AG10803 (cell line): ENCODE data around the gene CYBA.

ENCODE experiments used
- DNase-seq: peaks from one replicate; pipeline ENCODE4 v3.0.0; 2010; ENCODE audit warnings: low read depth
- H3K4me3 ChIP-seq: 2 replicates; pipeline ENCODE4 v1.5.1; 2011; ENCODE audit warnings: mild to moderate bottlenecking, low read length, control low read depth
- TF ChIP-seq, protein P1 (sequence below): conservative IDR thresholded peaks from 2 replicates; pipeline ENCODE4 v1.5.1; 2011; ENCODE audit warnings: mild to moderate bottlenecking, low read length, control low read depth, inconsistent platforms

The CYBA gene

DNA sequence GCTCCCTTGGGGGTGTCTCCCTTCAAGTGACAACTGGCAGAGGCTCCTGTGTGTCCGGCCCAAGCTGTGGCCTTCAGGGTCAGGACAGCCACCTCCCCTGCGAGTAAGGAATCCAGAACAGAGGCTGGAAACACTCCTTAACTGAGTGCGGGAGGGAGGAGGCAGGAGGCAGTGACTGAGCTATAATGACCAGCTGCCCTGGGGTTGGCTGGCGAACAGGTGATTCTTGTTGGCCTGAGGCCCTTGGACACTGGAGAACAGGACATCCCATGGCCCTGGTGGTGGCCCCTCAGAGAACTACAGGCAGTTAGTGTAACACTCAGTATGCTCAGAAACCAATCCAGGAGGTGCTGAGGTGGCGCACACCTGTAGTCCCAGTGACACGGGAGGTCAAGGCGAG, 44.9 kb upstream of the CYBA start:
- no peak for DNase-seq
- TF ChIP-seq, protein P1, sequence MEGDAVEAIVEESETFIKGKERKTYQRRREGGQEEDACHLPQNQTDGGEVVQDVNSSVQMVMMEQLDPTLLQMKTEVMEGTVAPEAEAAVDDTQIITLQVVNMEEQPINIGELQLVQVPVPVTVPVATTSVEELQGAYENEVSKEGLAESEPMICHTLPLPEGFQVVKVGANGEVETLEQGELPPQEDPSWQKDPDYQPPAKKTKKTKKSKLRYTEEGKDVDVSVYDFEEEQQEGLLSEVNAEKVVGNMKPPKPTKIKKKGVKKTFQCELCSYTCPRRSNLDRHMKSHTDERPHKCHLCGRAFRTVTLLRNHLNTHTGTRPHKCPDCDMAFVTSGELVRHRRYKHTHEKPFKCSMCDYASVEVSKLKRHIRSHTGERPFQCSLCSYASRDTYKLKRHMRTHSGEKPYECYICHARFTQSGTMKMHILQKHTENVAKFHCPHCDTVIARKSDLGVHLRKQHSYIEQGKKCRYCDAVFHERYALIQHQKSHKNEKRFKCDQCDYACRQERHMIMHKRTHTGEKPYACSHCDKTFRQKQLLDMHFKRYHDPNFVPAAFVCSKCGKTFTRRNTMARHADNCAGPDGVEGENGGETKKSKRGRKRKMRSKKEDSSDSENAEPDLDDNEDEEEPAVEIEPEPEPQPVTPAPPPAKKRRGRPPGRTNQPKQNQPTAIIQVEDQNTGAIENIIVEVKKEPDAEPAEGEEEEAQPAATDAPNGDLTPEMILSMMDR, result no peak
- no peak overlapping the region for H3K4me3 ChIP-seq

DNA sequence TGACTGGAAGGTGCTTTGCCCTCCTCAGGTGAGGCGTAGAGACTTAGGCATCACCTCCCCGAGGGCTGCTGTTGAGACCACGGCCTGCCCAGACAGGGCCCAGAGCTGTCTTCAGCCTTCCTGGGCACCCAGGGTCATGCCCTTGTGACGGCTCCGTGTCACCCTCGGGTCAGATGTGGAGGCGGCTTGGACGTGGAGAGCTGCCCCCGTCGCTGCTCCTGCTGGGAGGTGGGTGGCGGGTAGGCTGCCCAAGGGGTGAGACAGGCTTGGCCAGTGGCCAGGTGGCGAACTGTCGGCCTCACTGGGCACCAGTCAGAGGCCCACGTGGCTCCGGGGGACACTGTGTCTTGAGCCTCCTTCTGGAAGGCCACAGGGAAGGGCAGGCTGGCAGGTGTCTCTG, 44.4 kb upstream of the CYBA start:
- TF ChIP-seq, protein P1, result no peak
- no peak overlapping the region for H3K4me3 ChIP-seq
- no peak for DNase-seq

DNA sequence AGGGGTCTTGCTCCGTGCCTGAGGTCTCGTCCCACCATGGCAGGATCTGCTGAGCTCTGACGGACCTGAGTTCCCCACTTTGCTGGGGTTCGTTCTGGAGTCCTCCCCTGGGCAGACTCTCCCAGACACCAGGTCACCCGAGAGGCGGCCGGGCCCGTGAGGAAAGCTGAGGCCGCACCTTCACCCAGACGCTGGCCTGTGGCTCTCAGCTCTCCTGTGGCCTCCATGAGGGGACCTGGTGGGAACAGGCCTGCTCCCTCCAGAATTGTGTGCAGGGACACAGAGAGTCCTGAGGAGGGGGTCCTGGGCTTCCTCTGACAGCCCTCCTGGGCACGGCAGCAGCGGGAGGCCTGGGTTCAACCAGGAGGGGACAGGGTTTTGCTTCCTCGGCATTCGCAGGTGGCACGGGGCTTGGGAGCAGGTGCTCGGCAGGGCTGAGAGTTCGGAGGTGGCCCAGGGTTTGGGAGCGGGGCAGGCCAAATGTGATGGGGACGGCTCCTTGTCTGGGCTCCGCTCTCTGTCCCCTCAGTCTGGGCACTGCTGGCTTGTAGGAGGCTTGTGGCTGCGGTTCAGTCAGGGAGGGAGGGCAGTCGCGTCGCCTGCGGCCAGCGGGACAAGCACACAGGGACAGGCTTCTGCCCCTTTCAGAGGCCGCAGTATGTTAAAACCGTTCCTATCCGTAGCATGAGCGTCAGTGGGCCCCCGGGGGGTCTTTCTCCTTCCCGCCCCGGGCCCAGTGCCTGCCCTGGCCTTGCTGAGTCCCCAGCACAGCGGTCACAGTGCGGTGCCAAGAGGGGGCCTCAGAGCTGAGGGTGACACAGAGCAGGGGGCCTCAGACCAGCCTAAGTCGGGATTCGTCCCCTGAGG, 43.6 kb upstream of the CYBA start:
- no peak overlapping the region for H3K4me3 ChIP-seq
- TF ChIP-seq, protein P1, result no peak
- no peak for DNase-seq

DNA sequence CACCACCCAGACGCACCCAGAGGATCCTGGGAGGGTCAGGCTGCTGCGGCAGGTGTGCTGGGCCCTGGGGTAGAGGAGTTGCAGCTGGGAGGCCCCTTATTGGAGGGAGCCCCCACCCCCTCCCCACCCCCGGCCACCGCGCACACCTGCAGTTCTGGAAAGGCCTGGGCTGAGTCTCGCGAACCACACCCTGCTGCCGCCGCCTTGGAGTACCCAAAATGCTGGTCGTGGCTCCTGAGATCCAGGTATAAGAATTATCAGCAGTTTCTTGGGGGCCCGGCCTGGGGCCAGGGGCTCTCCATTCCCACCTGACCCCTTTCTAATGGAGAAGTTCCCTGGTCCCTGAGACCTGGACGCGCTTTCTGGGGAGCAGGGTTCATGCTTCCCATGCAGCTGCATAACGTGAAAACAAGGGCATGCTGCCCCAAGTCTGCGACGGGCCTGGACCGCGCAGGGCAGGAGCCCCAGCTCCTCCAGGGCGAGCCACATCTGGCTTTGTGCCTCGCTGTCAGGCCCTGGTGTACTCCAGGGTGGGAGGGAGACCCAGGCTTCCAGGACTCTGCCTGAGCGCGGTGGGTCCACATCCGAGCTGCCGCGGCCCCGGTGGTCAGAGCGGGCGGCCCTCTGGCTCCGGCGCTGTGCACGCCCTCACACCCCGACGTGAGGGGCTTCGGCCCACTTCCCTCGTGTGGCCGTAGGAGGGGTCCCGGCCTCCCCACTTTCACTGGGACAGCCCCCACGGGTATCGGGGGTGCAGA, 42.7 kb upstream of the CYBA start:
- TF ChIP-seq, protein P1, result no peak
- no peak overlapping the region for H3K4me3 ChIP-seq
- DNase-seq, result no peak

DNA sequence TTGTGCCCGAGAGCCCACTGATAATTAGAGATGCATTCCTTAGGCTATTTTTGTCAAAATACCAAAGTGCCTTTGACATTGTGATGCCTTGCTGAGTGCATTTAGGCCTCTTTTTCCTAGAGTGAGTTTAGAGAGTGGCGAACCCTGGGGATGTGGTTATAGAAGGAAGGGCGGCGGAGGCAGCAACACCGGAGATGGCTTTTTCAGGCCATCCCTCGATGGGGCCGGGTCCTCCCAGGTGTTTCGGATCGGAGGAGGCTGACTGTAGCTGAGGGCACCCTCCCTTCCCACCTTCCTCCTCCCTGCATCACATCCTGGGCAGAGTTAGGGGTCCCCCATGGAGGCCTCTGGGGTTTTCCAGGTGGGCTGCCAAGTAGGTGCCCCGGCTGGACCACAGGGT, 42.0 kb upstream of the CYBA start:
- H3K4me3 ChIP-seq, result no peak overlapping the region

DNA sequence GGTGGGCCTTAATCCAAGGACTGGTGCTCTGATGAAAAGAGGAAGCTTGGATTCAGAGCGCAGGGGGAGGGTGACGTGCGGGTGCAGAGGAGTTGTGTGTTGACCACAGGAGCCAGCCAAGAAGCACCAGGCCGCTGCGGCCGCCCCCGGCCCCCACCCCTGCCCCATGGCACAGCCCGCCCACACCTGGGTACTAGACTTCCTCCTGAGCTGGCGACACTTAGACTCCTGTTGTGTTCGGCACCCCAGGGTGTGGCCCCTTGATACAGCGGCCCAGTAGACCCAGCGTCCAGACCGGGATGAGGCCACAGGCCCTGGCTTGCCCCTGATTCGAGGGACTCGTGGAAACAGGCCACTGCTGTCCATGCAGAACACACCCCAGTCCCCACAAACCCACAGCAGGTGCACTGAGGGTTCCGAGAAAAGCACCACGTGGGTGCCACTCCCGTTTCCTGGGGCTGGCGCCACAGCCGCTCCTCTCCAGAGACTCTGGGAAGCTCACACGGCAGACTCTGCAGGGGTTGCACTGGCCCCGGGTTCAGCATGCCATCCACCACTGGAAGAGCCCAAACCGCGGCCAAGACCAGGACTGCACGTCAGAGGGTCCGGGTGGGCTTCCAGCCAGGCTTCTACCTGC, 41.2 kb upstream of the CYBA start:
- no peak for DNase-seq
- TF ChIP-seq, protein P1, result no peak
- no peak overlapping the region for H3K4me3 ChIP-seq

More for the DNA sequence above, 42.0 kb upstream of the CYBA start:
- TF ChIP-seq, protein P1, result no peak
- no peak for DNase-seq
